Fibroblast of lung (primary cell): Measurements from ENCODE around the gene MOV10.

Experiments used
- CTCF ChIP-seq, 2 donors: IDR thresholded peaks in 1 of 2; conservative IDR thresholded peaks in 1 of 2; 1 replicate in 1 of 2; 2 replicates in 1 of 2; pipeline ENCODE4 v1.5.1; 2011 to 2012; ENCODE audit warnings: low read length in 2 of 2, control low read depth in 1 of 2, inconsistent platforms in 1 of 2, low read depth in 1 of 2, mild to moderate bottlenecking in 1 of 2
- EZH2 ChIP-seq: IDR thresholded peaks from 2 replicates; pipeline ENCODE4 v1.5.1; 2012; ENCODE audit warnings: low read length, control low read depth, mild to moderate bottlenecking; ENCODE audit errors: missing control alignments

DNA sequence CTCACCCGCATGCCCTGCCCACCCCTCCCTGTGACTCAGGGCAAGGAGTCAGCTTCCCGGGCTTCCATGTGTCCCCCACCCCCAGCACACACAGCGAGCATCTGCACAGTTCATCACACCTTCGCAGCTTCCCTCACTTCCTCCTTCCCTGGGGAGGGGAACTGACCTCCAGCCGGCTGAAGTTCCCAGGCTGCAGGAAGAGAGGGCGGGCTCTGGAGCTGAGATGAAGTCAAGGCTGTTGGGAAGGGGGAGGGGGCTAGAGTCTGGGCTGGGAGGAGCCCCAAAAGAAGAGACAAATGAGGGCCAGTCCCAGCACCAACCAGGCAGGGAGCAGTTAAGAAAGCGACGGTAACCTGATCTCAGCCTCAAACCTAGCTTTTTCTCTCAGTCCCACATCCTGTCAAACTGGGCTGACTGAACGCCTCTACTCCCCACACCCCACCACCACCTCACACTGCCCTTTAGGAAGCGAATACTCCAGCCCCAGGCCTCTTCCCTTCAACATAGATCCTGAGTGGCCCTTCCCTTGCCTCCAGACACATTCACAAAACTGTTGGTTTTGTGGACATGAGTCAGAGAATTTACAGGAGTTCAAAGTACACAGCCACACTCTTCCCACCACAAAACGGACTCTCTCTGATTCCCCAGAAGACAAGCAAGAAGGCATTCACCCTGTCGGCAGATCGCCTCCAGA is 30.6 kb downstream of the MOV10 start:
- no peak for TF ChIP-seq CTCF (conservative IDR thresholded peaks at IDR 0.05 in 1 of 2, IDR thresholded peaks at IDR 0.05 in 1 of 2; ENCODE audit: low read depth in 1 of 2, low read length in 2 of 2)
- TF ChIP-seq EZH2, result no peak
